Measurements from ENCODE around the gene ENDOV.

The ENDOV gene

DNA sequence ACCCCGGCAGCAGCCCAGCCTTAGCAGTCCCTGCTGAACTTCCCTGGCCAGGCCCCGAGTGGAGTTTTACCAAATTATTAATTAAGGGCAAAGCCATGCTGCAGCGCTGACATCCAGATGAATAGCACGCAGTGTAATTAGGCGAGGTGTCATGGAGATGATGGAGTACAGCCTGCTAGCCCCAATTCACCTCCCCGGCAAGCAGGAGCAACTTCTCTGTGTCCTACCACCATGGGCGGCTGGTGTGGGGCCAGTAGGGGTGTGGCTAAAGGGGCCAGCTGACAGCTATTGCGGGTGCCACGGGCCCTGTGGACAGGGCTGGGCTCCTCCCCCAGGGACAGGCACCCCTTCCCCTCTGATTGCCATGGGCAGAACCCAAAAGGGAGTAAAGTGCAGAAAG lies 24.5 kb downstream of the ENDOV start:
- TF ChIP-seq, protein P1, sequence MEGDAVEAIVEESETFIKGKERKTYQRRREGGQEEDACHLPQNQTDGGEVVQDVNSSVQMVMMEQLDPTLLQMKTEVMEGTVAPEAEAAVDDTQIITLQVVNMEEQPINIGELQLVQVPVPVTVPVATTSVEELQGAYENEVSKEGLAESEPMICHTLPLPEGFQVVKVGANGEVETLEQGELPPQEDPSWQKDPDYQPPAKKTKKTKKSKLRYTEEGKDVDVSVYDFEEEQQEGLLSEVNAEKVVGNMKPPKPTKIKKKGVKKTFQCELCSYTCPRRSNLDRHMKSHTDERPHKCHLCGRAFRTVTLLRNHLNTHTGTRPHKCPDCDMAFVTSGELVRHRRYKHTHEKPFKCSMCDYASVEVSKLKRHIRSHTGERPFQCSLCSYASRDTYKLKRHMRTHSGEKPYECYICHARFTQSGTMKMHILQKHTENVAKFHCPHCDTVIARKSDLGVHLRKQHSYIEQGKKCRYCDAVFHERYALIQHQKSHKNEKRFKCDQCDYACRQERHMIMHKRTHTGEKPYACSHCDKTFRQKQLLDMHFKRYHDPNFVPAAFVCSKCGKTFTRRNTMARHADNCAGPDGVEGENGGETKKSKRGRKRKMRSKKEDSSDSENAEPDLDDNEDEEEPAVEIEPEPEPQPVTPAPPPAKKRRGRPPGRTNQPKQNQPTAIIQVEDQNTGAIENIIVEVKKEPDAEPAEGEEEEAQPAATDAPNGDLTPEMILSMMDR (IDR thresholded peaks at IDR 0.05; ENCODE audit: insufficient read depth, low read depth, low read length, missing control alignments), result no peak
- no peak overlapping the region for H3K4me3 ChIP-seq (ENCODE audit: low read length)
- DNase-seq (ENCODE audit: low read depth), result no peak

GRCh38 chr17:80441133-80441578 lies 26.2 kb downstream of the ENDOV start:
- H3K4me3 ChIP-seq (ENCODE audit: low read length), result no peak overlapping the region
- TF ChIP-seq, protein P1 (IDR thresholded peaks at IDR 0.05; ENCODE audit: insufficient read depth, low read depth, low read length, missing control alignments), result no peak
- DNase-seq (ENCODE audit: low read depth), result peak; percentile 52

- no peak for DNase-seq (ENCODE audit: low read depth)
- H3K4me3 ChIP-seq (ENCODE audit: low read length), result no peak overlapping the region
- TF ChIP-seq, protein P1 (IDR thresholded peaks at IDR 0.05; ENCODE audit: insufficient read depth, low read depth, low read length, missing control alignments), result no peak
These were observed 26.8 kb downstream of the ENDOV start for GRCh38 chr17:80441598-80442322.

GRCh38 chr17:80442323-80442659 lies 27.3 kb downstream of the ENDOV start:
- TF ChIP-seq, protein P1 (IDR thresholded peaks at IDR 0.05; ENCODE audit: insufficient read depth, low read depth, low read length, missing control alignments), result no peak
- DNase-seq (ENCODE audit: low read depth), result no peak
- H3K4me3 ChIP-seq (ENCODE audit: low read length), result no peak overlapping the region

DNA sequence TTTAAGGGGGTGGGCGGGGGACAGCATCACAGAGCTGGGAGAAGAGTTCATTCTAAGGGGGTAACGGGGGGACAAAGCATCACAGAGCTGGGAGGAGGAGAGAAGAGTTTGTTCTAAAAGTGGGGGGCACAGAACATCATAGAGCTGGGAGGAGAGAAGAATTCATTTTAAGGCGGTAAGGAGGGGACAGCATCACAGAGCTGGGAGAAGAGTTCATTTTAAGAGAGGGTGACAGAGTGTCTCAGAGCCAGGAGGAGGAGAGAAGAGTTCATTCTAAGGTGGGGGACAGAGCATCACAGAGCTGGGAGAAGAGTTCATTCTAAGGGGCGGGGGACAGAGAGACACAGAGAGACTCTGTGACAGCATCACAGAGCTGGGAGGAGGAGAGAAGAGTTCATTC lies 27.8 kb downstream of the ENDOV start:
- H3K4me3 ChIP-seq (ENCODE audit: low read length), result no peak overlapping the region
- no peak for DNase-seq (ENCODE audit: low read depth)
- TF ChIP-seq, protein P1 (IDR thresholded peaks at IDR 0.05; ENCODE audit: insufficient read depth, low read depth, low read length, missing control alignments), result no peak

GRCh38 chr17:80443498-80443897 lies 28.5 kb downstream of the ENDOV start:
- TF ChIP-seq, protein P1 (IDR thresholded peaks at IDR 0.05; ENCODE audit: insufficient read depth, low read depth, low read length, missing control alignments), result no peak
- no peak overlapping the region for H3K4me3 ChIP-seq (ENCODE audit: low read length)
- DNase-seq (ENCODE audit: low read depth), result no peak
